NOMO-1 treated with DMSO at 0.1 percent for 48 hours (cell line): ENCODE results near the gene SLC25A25.

Source experiments
- DNase-seq: peaks from one replicate; lab custom pipeline; 2025; ENCODE audit not compliant: unreplicated experiment; lab: John Stamatoyannopoulos, UW

Gene SLC25A25

DNA sequence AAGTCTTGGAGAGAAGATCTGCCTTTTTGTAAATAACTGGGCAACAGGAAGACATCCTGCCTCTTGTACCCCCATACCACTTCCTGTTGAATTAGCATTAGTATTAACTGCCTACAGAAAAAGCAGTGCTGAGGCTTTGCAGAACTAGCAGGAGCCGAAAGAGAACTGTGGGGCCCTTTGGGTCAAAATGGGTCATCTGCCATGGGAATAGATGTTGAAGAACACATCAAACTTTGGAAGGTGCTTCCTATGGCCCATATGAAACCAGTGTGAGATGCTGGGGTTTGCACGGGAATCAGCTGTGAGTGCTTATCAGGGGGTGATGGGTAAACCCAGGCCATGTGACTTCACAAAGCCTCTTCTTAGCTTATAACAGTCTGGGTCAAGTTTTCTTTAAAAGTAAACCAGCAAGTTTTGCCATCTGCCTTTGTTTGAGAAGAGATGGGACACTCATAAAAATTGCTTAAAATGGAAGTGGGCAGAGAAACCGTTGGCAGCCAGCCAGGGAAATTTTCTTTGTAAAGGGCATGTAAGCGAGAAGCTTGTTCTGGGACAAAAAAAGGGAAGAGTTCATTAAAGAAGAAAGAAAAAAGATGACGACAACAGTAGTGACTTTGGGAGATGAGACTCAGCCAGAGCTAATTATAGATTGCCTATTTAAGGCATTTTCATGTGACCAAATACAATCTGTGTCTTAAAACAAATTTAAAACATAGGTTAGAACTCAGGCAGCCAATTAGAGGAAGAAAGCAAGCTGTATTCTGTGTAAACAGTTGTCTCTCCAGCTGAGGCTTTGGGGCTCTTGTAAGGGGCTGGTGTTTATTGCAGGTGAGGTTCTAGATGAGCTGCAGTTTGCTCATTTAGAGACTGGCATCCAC lies 4.4 kb downstream of the SLC25A25 start:
- DNase-seq, result peak; percentile 77

GRCh38 chr9:128073253-128073886 lies 5.3 kb downstream of the SLC25A25 start:
- DNase-seq, result no peak

DNA sequence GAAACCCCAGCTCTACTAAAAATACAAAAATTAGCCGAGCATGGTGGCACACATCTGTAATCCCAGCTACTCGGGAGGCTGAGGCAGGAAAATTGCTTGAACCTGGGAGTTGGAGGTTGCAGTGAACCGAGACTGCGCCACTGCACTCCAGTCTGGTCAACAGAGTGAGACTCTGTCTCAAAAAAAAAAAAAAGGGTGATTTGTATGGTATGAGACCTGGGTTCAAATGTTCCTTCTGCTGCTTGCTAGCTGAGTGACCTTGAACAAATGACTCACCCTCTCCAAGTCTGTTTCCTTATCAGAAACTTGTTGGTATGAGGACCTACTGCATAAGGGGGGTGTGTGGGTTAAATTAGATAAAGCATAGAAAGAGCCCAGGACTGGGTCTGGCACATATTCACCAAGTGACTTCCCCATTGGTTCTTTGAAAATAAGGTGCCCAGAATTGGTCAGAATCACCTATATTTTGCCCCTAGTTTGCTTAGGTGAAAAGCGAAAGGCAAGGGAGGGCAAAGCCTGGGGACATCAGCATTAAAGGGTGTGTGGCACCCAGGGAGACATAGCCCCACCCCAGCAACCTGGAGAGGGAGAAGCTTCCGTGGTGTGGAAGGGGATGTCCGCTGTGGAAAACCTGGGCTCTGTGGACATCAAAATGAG lies 9.9 kb downstream of the SLC25A25 start:
- no peak for DNase-seq

- peak; percentile 77 for DNase-seq
Observed at GRCh38 chr9:128078504-128079434, 10.7 kb downstream of the SLC25A25 start.

- no peak for DNase-seq
Observed at GRCh38 chr9:128080206-128080605, 12.2 kb downstream of the SLC25A25 start.

DNA sequence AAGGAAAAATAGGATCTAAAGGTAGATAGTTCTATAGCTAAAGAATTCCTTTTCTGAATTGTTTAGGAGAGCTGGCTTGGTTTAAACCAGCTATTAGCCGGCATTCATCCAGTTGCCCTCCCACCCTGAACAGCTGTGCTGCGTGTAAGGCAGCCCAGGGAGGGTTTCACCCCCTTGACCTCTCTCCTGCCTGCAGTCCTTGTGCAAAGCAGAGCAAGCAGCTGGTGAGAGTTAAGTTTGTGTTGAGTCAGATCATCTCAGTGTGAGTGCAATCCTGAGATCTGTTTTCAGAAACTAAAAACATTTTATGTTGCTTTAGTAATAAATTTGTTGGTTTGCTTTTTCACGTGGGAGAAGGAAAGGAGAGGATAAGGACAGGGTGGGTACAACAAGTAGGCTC lies 13.0 kb downstream of the SLC25A25 start:
- no peak for DNase-seq

GRCh38 chr9:128082151-128082550 lies 14.1 kb downstream of the SLC25A25 start:
- no peak for DNase-seq

- DNase-seq, result no peak
Observed at GRCh38 chr9:128084746-128085145, 16.7 kb downstream of the SLC25A25 start.

- DNase-seq, result no peak
Observed at GRCh38 chr9:128085943-128086342, 17.9 kb downstream of the SLC25A25 start.

GRCh38 chr9:128087262-128087661 lies 19.2 kb downstream of the SLC25A25 start:
- no peak for DNase-seq

- DNase-seq, result no peak
Observed at GRCh38 chr9:128088253-128088945, 20.4 kb downstream of the SLC25A25 start.

DNA sequence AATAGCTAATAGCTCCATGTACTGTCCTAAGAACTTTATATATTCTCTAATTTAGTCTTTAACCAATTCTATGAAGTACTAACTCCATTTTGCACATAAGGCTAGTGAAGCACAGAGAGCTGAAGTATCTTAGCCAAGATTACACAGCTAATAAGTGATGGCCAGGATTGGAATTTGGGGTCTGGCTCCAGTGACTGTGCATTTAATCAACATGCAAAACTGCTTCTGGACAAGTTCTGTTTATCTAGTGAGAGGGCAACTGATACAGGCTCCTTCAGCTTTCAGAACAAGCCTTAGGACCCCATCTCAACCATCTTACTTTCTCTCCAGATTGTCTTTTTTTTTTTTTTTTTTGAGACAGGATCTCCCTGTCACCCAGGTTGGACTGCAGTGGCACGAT lies 21.3 kb downstream of the SLC25A25 start:
- no peak for DNase-seq

DNA sequence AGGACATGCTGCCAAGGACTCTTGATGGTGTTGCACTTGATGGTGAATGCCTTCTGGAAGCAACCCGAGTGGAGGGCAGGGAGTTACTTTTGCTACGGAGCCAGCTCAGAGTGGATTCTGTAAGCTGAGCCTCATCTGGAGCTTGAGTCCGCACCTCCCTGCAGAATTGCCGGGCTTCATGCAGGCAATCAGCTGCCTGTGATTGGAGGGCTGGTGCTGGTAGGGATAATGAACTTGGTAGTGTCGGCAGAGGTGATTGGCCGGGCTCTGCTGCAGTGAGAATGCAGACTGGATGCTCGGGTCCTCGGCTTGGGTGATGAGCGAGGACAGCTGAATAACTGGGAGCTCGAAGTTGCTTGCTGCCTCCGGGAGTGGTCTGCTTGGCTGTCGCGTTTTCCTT lies 23.1 kb downstream of the SLC25A25 start:
- no peak for DNase-seq

DNA sequence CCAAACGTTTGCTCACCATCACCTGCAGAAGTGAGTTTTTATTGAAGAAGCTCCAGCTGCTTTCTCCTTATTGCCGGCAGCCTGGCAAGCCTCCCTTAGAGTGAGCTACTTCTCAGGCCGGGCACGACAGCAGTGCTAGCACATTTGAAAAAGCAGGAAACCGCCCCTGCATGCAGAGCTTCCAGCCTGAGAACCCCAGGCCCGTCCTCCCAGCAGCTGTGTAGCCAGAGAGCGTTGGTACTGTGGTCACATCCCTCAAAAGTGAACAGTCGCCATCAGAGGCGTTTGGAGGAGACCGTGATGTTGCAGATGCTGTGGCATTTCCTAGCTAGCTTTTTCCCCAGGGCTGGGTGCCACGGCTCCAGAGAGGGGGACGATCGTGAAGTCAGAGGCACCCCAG lies 23.5 kb downstream of the SLC25A25 start:
- DNase-seq, result no peak

DNA sequence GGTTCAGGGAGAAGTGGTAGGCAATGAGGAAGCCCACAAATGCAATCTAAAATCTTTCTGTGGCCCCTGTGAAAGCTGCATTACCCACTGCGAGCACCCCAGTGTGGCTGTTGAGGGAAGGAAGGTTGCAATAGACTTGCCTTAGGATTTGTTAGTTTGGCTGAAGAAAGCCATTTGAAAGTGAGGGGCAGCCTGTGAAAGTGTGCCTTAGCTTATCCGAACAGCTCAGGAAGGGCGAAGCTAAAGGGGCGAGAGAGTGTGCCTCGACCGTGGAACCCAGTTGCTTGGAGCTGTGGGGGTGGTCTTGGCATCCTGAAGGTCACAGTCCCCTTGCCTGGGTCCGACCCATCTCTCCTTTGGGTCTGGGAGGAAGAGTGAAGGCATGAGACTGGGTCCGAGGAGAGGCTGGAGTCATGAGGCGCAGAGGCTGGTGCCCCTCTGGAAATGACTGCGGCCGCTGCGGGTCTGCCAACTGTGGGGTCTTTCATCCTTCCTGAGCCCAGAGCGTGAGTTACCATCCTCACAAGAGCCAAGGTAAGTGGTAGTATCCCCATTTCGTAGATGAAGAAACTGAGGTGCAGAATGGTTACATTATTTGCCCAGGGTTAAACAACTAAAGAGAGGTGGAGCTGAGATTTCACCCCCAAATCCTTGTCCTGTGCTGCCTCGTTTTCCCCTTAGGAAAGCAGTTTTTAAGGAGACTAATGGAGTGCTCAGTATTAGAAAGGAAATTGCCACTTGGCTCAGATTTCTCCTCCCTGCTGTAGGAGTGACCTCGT lies 24.4 kb downstream of the SLC25A25 start:
- no peak for DNase-seq

GRCh38 chr9:128093011-128093410 lies 25.0 kb downstream of the SLC25A25 start:
- DNase-seq, result no peak

DNA sequence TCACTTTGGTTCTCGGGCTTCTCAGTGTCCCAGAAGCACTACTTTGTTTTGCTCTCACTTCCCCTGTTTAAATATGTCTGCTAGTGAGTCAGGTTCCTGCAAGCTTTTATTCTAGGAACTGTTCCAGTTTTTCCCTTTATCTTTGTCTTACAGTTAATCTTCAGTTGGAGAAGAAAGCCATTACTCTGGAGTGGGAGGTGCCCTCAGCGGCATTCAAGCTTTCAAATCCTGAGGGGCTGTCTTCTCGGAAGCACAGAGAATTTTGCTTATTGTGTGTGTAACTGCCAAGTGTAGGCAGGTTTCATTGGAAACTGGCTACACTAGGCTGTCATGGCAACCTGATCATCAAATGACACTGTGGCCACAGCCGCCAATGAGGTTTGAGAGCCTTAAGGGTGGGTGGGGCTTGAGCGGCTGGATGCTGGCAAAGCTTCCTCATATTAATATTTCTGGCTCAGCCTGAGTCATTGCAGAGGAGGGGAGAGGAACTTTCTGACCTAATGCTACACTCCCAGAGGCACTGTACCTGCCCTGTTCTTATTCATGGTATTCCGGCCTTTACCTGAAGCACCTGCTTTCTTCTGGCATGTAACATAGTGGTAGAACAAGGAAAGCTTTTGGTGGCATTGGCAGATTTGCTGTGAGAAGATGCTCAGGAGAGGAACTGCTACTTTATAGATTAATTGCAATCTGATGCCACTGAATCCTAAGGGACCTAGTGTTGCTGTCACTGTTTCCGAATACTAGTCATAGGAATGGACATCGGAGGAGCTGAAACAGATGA lies 26.3 kb downstream of the SLC25A25 start:
- peak; percentile 94 for DNase-seq

- DNase-seq, result no peak
Observed at GRCh38 chr9:128094950-128095544, 27.0 kb downstream of the SLC25A25 start.
